Lung (tissue), 12 donors: ENCODE measurements around the gene NTNG2. TPM values are rescaled to one million over a fixed set of nuclear protein-coding genes. Genes with fewer than 3 reads are reported as not detected.

Experiments
- ATAC-seq: fragments of 200-7000 bp; cut with Tn5 transposase; one replicate; pipeline ENCODE4 v1.9.1; 2020; ENCODE audit warnings: moderate number of reproducible peaks; ENCODE audit not compliant: insufficient read depth, low FRiP score
- DNase-seq, 3 donors: peaks; one replicate each; pipeline ENCODE4 v3.0.0-alpha.2; 2013 to 2017
- H3K27ac ChIP-seq, 2 donors: one replicate each; pipeline ENCODE4 v1.5.1; 2013; ENCODE audit warnings: mild to moderate bottlenecking in 2 of 2, moderate library complexity in 2 of 2, control low read depth in 1 of 2, inconsistent platforms in 1 of 2, low read depth in 1 of 2, low read length in 1 of 2
- H3K27me3 ChIP-seq, 3 donors: one replicate each; pipeline ENCODE4 v1.5.1; 2013; ENCODE audit warnings: low read length in 2 of 3; ENCODE audit not compliant: control insufficient read depth in 3 of 3, insufficient read depth in 3 of 3
- H3K36me3 ChIP-seq, 4 donors: one replicate each; pipeline ENCODE4 v1.5.1; 2013; ENCODE audit warnings: low read length in 4 of 4, mild to moderate bottlenecking in 1 of 4, moderate library complexity in 1 of 4; ENCODE audit not compliant: control insufficient read depth in 4 of 4, insufficient read depth in 4 of 4
- H3K4me1 ChIP-seq, 5 donors: one replicate each; pipeline ENCODE4 v1.5.1; 2013; ENCODE audit warnings: low read length in 5 of 5, mild to moderate bottlenecking in 2 of 5, moderate library complexity in 1 of 5; ENCODE audit not compliant: control insufficient read depth in 5 of 5, insufficient read depth in 5 of 5
- H3K4me3 ChIP-seq: one replicate; pipeline ENCODE4 v1.5.1; 2013; ENCODE audit warnings: mild to moderate bottlenecking, control low read depth, moderate library complexity
- H3K9ac ChIP-seq, 2 donors: one replicate each; pipeline ENCODE4 v1.5.1; 2013; ENCODE audit warnings: low read length in 2 of 2, control low read depth in 1 of 2; ENCODE audit not compliant: insufficient read depth in 1 of 2
- H3K9me3 ChIP-seq, 4 donors: one replicate each; pipeline ENCODE4 v1.5.1; 2013; ENCODE audit warnings: low read length in 3 of 4, mild to moderate bottlenecking in 1 of 4, moderate library complexity in 1 of 4; ENCODE audit not compliant: control insufficient read depth in 4 of 4, insufficient read depth in 3 of 4
- WGBS, 2 donors: extraction: QIAGEN DNeasy Blood & Tissue Kit; methylation state at CpG; one replicate each; pipeline ENCODE4 v1.1.7; 2013; 5-methylcytosine and 5-hydroxymethylcytosine counted together
- polyA plus RNA-seq, 2 donors: library from polyadenylated mRNA; stranded (reverse); fragments of 200-250 nt; gene quantifications; one replicate each; pipeline ENCODE4 v1.2.1, GENCODE V29; 2013
- total RNA-seq, 2 donors: library from RNA; depleted of rRNA in 1 of 2; stranded (reverse); fragments of >200 nt in 1 of 2; gene quantifications; one replicate each; pipeline ENCODE4 v1.2.1, GENCODE V29; 2014 to 2021
- TF ChIP-seq, protein P1 (sequence below): IDR thresholded peaks from 2 replicates; pipeline ENCODE4 v1.5.1; 2012; ENCODE audit warnings: mild to moderate bottlenecking; ENCODE audit errors: control extremely low read depth, extremely low read depth
- donor health status: control.
- donor health status: control.
- donor health status: Bipolar disorder and iron deficiency.
- donor health status: healthy.
- donor health status: DM: yes; HTN: yes; CAD: no.

Gene NTNG2
- total and polyA plus RNA-seq, 4 donors, result 2.2 to 4.4 (median 2.5) TPM

DNA sequence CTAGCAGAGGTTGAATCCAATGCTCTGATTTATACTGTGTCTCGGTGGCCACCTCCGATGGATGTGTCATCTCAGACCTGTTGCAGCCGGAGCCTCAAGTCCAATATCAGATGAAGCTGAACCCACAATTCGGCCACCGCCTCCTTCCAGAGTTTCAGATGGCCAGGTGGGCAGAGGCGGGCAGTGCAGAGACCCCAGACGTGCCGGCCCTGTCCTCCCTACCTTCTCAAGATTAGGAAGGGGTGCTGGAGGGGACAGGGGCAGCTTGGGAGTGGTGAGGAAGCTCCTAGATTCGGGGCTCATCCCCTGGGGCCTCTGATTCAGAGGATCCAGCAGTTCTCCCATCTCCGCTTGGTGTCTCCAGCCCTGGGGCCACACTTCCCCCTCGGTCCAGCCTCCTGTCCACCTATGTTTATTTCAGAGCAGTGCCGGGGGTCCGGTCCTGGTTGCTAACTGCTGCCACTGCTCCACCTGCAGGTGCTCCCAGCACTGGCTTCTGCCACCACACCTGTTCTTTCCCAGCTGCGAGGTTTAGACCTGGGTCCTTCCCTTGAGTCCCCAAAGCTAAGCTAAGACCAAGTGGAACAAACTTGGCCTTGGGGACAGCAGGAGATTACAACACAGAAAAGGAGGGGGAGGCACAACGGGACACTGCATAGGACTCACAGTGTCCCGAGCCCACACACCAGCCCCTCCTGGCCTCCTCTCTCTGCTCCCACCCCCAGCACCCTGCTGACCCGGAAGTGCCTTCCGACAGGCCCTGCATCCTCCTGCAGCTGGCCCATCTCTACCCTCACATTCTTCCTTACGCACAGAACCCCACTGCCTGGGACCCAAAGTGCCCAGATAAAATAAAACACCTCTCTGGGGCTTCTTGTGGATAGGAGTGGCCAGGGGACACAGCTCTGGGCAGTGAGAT, 81.6 kb downstream of the NTNG2 start:
- 80 to 85% methylated on average over 19 of the region's 19 CpGs for WGBS, 2 donors
- H3K27ac ChIP-seq, result no peak overlapping the region

DNA sequence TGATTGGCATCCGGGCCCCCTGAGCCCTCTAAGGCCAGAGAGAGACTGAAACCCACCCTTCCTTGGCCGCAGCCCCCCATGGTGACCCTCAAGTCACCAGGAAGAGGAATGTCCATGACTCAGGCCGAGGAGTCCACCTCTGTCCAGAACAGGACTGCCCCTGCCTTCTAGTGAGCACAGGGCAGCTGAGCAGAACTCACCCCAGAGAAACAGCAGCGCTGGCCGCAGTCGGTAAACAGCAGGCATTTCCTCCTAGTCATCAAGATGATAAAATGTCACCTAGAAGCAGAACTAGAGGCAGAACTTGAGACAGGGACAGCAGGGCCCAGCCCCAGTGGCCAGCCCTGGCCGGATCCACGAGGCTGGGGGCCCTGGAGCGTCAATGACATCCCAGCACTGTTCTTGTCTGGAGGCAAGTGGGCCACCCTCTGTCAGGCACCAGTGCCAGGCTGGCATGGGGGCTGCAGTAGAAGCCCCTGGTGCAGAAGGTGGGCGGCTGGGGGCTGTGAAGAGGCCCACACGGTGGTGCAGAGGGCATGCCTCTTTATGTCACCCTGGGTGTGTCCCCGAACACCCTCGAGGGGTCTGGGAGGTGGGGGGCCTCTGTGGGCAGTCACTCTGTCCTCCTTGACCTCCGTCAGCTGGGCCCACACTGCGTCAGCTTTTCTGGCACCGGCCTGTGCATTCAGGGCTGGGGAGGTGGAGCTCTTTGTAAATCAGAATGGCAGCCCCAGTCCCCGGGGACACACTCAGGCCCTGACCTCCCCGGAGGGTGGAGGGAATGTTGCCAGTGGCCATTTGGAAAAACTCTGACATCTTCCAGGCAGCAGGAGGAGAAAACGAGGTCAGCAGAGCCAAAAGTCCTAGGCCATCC, 83.0 kb downstream of the NTNG2 start:
- Histone ChIP-seq H3K9me3 (no peaks in the 10 kb centered on the region), H3K4me1 (peaks cover 0 to 31% (median 7%) of the 10 kb centered on the region in 5 donors), H3K36me3 (no peaks in the 10 kb centered on the region), H3K27me3 (peaks cover 0 to 6% (median 0%) of the 10 kb centered on the region in 3 donors), H3K9ac (no peak overlapping the region), H3K4me3 (no peak overlapping the region), H3K27ac (no peak overlapping the region)
- ATAC-seq (no peak), DNase-seq (peak in 1 of 3 donors; percentile 36)
- 67 to 80% methylated on average over 19 of the region's 19 CpGs for WGBS, 2 donors
- TF ChIP-seq, protein P1, sequence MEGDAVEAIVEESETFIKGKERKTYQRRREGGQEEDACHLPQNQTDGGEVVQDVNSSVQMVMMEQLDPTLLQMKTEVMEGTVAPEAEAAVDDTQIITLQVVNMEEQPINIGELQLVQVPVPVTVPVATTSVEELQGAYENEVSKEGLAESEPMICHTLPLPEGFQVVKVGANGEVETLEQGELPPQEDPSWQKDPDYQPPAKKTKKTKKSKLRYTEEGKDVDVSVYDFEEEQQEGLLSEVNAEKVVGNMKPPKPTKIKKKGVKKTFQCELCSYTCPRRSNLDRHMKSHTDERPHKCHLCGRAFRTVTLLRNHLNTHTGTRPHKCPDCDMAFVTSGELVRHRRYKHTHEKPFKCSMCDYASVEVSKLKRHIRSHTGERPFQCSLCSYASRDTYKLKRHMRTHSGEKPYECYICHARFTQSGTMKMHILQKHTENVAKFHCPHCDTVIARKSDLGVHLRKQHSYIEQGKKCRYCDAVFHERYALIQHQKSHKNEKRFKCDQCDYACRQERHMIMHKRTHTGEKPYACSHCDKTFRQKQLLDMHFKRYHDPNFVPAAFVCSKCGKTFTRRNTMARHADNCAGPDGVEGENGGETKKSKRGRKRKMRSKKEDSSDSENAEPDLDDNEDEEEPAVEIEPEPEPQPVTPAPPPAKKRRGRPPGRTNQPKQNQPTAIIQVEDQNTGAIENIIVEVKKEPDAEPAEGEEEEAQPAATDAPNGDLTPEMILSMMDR, result no peak

More for the DNA sequence above, 81.6 kb downstream of the NTNG2 start:
- Histone ChIP-seq H3K4me3 (no peak overlapping the region), H3K9me3 (no peaks in the 10 kb centered on the region), H3K36me3 (no peaks in the 10 kb centered on the region), H3K27me3 (peaks cover 0 to 10% (median 0%) of the 10 kb centered on the region in 3 donors), H3K4me1 (peaks cover 0 to 31% (median 7%) of the 10 kb centered on the region in 5 donors), H3K9ac (no peak overlapping the region)
- ATAC-seq (no peak), DNase-seq (no peak)
- TF ChIP-seq, protein P1, result no peak

DNA sequence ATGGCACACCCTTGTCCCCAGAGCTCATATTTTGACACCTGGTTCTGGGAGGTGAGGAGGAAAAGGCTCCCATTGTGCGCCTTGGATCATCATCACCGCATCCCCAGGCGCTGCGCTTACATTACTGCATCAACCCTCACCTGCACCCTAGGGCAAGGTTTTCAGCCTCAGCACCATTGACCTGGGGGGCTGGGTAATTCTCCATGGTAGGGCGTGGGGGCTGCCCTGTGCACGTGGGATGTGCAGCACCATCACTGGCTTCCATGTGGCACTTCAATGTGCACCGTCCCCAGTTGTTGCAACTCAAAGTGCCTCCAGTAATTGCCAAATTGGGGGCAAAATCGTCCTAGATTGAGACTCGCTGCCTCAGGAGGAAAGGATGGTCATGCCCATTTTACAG, 83.6 kb downstream of the NTNG2 start:
- Histone ChIP-seq H3K4me3 (no peak overlapping the region), H3K27ac (no peak overlapping the region), H3K9me3 (no peaks in the 10 kb centered on the region), H3K27me3 (peaks cover 0 to 6% (median 0%) of the 10 kb centered on the region in 3 donors), H3K36me3 (no peaks in the 10 kb centered on the region), H3K9ac (no peak overlapping the region), H3K4me1 (peaks cover 0 to 27% (median 7%) of the 10 kb centered on the region in 5 donors)
- TF ChIP-seq, protein P1, result no peak
- DNase-seq (no peak), ATAC-seq (no peak)
- WGBS, 2 donors, result 91 to 92% methylated on average over 9 of the region's 9 CpGs
